ENCODE measurements around the gene DNAH10.

The DNAH10 gene

DNA sequence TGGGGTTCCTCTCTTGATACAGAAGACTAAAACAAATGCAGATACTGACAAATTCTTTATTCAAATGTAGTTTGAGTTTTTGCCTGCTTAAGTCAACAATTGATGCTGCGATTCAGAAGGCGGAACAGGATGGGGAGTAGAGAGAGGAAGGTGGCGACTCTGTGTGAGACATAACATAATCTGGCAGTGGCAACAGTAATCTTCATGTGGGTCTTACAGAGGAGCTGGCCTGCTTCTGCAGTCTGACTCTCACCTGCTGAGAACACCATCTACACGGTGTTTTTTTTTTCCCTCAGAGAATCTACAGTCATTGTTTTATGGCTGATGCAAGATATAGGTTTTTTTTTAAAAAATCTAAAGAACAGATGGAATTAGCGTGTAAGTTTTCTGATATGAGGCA lies 200.4 kb downstream of the DNAH10 start:
- Histone ChIP-seq H3K9me3 (ENCODE audit: control insufficient read depth, insufficient read depth, low read length) (no peaks in the 10 kb centered on the region), H3K4me3 (ENCODE audit: low read depth, low read length) (no peak overlapping the region), H3K36me3 (ENCODE audit: control insufficient read depth, insufficient read depth, low read length) (no peaks in the 10 kb centered on the region), H3K9ac (ENCODE audit: low read depth, low read length) (no peak overlapping the region), H3K4me1 (ENCODE audit: control insufficient read depth, insufficient read depth, low read length) (no peaks in the 10 kb centered on the region), H3K27me3 (ENCODE audit: control insufficient read depth, insufficient read depth, low read length) (peaks cover 92% of the 10 kb centered on the region)

GRCh38 chr12:123963821-123964220 lies 201.7 kb downstream of the DNAH10 start:
- H3K4me3 ChIP-seq (ENCODE audit: low read depth, low read length): no peak overlapping the region

GRCh38 chr12:123965382-123965781 lies 203.3 kb downstream of the DNAH10 start:
- Histone ChIP-seq H3K9ac (ENCODE audit: low read depth, low read length) (no peak overlapping the region), H3K9me3 (ENCODE audit: control insufficient read depth, insufficient read depth, low read length) (no peaks in the 10 kb centered on the region), H3K36me3 (ENCODE audit: control insufficient read depth, insufficient read depth, low read length) (no peaks in the 10 kb centered on the region), H3K27me3 (ENCODE audit: control insufficient read depth, insufficient read depth, low read length) (peaks cover 100% of the 10 kb centered on the region), H3K4me1 (ENCODE audit: control insufficient read depth, insufficient read depth, low read length) (no peaks in the 10 kb centered on the region), H3K4me3 (ENCODE audit: low read depth, low read length) (no peak overlapping the region)

More at GRCh38 chr12:123963821-123964220, 201.7 kb downstream of the DNAH10 start:
- Histone ChIP-seq H3K4me1 (ENCODE audit: control insufficient read depth, insufficient read depth, low read length) (no peaks in the 10 kb centered on the region), H3K9ac (ENCODE audit: low read depth, low read length) (no peak overlapping the region), H3K27me3 (ENCODE audit: control insufficient read depth, insufficient read depth, low read length) (peaks cover 98% of the 10 kb centered on the region), H3K36me3 (ENCODE audit: control insufficient read depth, insufficient read depth, low read length) (no peaks in the 10 kb centered on the region), H3K9me3 (ENCODE audit: control insufficient read depth, insufficient read depth, low read length) (no peaks in the 10 kb centered on the region)

- no peak overlapping the region for H3K4me3 ChIP-seq (ENCODE audit: low read depth, low read length)
- no peaks in the 10 kb centered on the region for H3K4me1 ChIP-seq (ENCODE audit: control insufficient read depth, insufficient read depth, low read length)
- H3K9ac ChIP-seq (ENCODE audit: low read depth, low read length): no peak overlapping the region
- no peaks in the 10 kb centered on the region for H3K36me3 ChIP-seq (ENCODE audit: control insufficient read depth, insufficient read depth, low read length)
- H3K9me3 ChIP-seq (ENCODE audit: control insufficient read depth, insufficient read depth, low read length): no peaks in the 10 kb centered on the region
- H3K27me3 ChIP-seq (ENCODE audit: control insufficient read depth, insufficient read depth, low read length): peaks cover 100% of the 10 kb centered on the region
Observed at GRCh38 chr12:123966596-123966995, 204.5 kb downstream of the DNAH10 start.

- H3K27me3 ChIP-seq (ENCODE audit: control insufficient read depth, insufficient read depth, low read length): peaks cover 94% of the 10 kb centered on the region
- no peak overlapping the region for H3K4me3 ChIP-seq (ENCODE audit: low read depth, low read length)
- no peaks in the 10 kb centered on the region for H3K9me3 ChIP-seq (ENCODE audit: control insufficient read depth, insufficient read depth, low read length)
- no peak overlapping the region for H3K9ac ChIP-seq (ENCODE audit: low read depth, low read length)
- H3K36me3 ChIP-seq (ENCODE audit: control insufficient read depth, insufficient read depth, low read length): no peaks in the 10 kb centered on the region
- no peaks in the 10 kb centered on the region for H3K4me1 ChIP-seq (ENCODE audit: control insufficient read depth, insufficient read depth, low read length)
Observed at GRCh38 chr12:123967121-123967586, 205.1 kb downstream of the DNAH10 start.

- Histone ChIP-seq H3K27me3 (ENCODE audit: control insufficient read depth, insufficient read depth, low read length) (peaks cover 77% of the 10 kb centered on the region), H3K9me3 (ENCODE audit: control insufficient read depth, insufficient read depth, low read length) (no peaks in the 10 kb centered on the region), H3K4me3 (ENCODE audit: low read depth, low read length) (no peak overlapping the region), H3K4me1 (ENCODE audit: control insufficient read depth, insufficient read depth, low read length) (no peaks in the 10 kb centered on the region), H3K9ac (ENCODE audit: low read depth, low read length) (no peak overlapping the region), H3K36me3 (ENCODE audit: control insufficient read depth, insufficient read depth, low read length) (peaks cover 1% of the 10 kb centered on the region)
Observed at GRCh38 chr12:123971449-123971769, 209.3 kb downstream of the DNAH10 start.

- no peaks in the 10 kb centered on the region for H3K4me1 ChIP-seq (ENCODE audit: control insufficient read depth, insufficient read depth, low read length)
- no peaks in the 10 kb centered on the region for H3K9me3 ChIP-seq (ENCODE audit: control insufficient read depth, insufficient read depth, low read length)
- peak overlapping the region; percentile 20 for H3K4me3 ChIP-seq (ENCODE audit: low read depth, low read length)
- peaks cover 3% of the 10 kb centered on the region for H3K36me3 ChIP-seq (ENCODE audit: control insufficient read depth, insufficient read depth, low read length)
- no peak overlapping the region for H3K9ac ChIP-seq (ENCODE audit: low read depth, low read length)
- peaks cover 75% of the 10 kb centered on the region for H3K27me3 ChIP-seq (ENCODE audit: control insufficient read depth, insufficient read depth, low read length)
Observed at GRCh38 chr12:123971770-123972456, 209.8 kb downstream of the DNAH10 start.

DNA sequence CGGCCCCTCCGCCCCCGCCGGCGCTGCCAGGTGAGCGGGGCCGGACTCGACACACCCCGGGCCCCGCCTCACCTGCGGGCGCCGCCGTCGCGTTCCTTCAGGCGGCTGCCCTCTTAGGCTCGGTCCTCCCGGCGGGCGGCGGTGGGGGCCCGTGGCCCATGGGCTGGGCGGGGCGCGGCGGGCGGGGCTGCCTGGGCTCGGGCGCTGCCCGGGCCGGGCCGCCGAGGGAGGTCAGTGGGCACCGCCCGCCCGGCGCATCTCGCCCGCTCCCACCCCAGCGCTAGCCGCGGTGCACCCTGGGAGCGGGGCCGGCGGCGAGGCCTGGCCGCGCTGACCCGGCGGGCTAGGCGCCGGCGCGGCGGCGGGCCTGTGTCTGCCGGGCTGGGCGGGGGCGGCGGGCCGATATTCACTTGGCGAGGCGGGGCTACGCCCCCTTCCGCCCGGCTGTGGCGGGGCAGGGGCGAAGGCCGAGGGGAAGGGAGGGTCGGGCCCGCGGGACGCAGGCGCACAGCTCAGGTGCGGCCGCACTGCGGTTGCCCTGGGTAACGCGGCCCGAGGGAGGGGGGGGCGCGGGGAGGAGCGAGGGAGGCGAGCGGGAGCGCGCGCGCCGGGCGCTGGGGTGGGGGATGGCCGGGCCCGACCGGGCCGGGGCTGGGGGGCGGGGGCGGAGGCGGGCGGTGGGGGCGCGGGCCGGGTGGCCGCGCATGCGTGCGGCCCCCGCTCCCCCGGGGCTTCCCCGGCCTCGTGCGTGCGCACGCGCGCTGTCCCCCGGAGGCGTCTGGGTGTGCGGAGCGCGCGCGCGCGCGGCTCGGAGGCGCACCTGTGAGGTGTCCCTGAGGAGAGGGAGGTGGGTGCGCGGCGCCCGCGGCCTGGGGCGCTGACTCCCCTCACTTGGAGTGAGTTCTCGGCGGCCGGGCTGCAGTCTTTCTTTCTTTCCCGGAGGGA lies 210.6 kb downstream of the DNAH10 start, which contains the start of the genes CCDC92 and ZNF664:
CCDC92 (minus strand) TSS at position 375 of the 945 bp plus-strand sequence. CDS start 28,526 bp downstream, outside the sequence.
ZNF664 (plus strand) TSS at position 759 of the 945 bp plus-strand sequence. CDS start 38,930 bp downstream, outside the sequence.
- Histone ChIP-seq H3K27me3 (ENCODE audit: control insufficient read depth, insufficient read depth, low read length) (peaks cover 67% of the 10 kb centered on the region), H3K4me3 (ENCODE audit: low read depth, low read length) (peak within 1 kb of the TSS; percentile 70), H3K36me3 (ENCODE audit: control insufficient read depth, insufficient read depth, low read length) (peaks cover 3% of the 10 kb centered on the region), H3K9ac (ENCODE audit: low read depth, low read length) (no peak within 1 kb of the TSS), H3K9me3 (ENCODE audit: control insufficient read depth, insufficient read depth, low read length) (no peaks in the 10 kb centered on the region), H3K4me1 (ENCODE audit: control insufficient read depth, insufficient read depth, low read length) (no peaks in the 10 kb centered on the region)

GRCh38 chr12:123973552-123974341 lies 211.6 kb downstream of the DNAH10 start:
- Histone ChIP-seq H3K4me1 (ENCODE audit: control insufficient read depth, insufficient read depth, low read length) (no peaks in the 10 kb centered on the region), H3K9me3 (ENCODE audit: control insufficient read depth, insufficient read depth, low read length) (no peaks in the 10 kb centered on the region), H3K4me3 (ENCODE audit: low read depth, low read length) (peak overlapping the region; percentile 70), H3K27me3 (ENCODE audit: control insufficient read depth, insufficient read depth, low read length) (peaks cover 56% of the 10 kb centered on the region), H3K9ac (ENCODE audit: low read depth, low read length) (no peak overlapping the region), H3K36me3 (ENCODE audit: control insufficient read depth, insufficient read depth, low read length) (peaks cover 3% of the 10 kb centered on the region)

GRCh38 chr12:123976227-123976826 lies 214.2 kb downstream of the DNAH10 start:
- Histone ChIP-seq H3K9me3 (ENCODE audit: control insufficient read depth, insufficient read depth, low read length) (no peaks in the 10 kb centered on the region), H3K36me3 (ENCODE audit: control insufficient read depth, insufficient read depth, low read length) (peaks cover 3% of the 10 kb centered on the region), H3K4me3 (ENCODE audit: low read depth, low read length) (no peak overlapping the region)

GRCh38 chr12:123979566-123979965 lies 217.5 kb downstream of the DNAH10 start:
- Histone ChIP-seq H3K4me1 (ENCODE audit: control insufficient read depth, insufficient read depth, low read length) (no peaks in the 10 kb centered on the region), H3K9ac (ENCODE audit: low read depth, low read length) (no peak overlapping the region), H3K27me3 (ENCODE audit: control insufficient read depth, insufficient read depth, low read length) (peaks cover 21% of the 10 kb centered on the region), H3K4me3 (ENCODE audit: low read depth, low read length) (no peak overlapping the region), H3K9me3 (ENCODE audit: control insufficient read depth, insufficient read depth, low read length) (no peaks in the 10 kb centered on the region), H3K36me3 (ENCODE audit: control insufficient read depth, insufficient read depth, low read length) (peaks cover 3% of the 10 kb centered on the region)

More at GRCh38 chr12:123976227-123976826, 214.2 kb downstream of the DNAH10 start:
- Histone ChIP-seq H3K9ac (ENCODE audit: low read depth, low read length) (no peak overlapping the region), H3K27me3 (ENCODE audit: control insufficient read depth, insufficient read depth, low read length) (peaks cover 31% of the 10 kb centered on the region), H3K4me1 (ENCODE audit: control insufficient read depth, insufficient read depth, low read length) (no peaks in the 10 kb centered on the region)

Data from iPS-15b (cell line).